ENCODE results near the gene SLC25A13. TPM values are rescaled to one million over a fixed set of nuclear protein-coding genes. Genes with fewer than 3 reads are reported as not detected.

The SLC25A13 gene, protein sequence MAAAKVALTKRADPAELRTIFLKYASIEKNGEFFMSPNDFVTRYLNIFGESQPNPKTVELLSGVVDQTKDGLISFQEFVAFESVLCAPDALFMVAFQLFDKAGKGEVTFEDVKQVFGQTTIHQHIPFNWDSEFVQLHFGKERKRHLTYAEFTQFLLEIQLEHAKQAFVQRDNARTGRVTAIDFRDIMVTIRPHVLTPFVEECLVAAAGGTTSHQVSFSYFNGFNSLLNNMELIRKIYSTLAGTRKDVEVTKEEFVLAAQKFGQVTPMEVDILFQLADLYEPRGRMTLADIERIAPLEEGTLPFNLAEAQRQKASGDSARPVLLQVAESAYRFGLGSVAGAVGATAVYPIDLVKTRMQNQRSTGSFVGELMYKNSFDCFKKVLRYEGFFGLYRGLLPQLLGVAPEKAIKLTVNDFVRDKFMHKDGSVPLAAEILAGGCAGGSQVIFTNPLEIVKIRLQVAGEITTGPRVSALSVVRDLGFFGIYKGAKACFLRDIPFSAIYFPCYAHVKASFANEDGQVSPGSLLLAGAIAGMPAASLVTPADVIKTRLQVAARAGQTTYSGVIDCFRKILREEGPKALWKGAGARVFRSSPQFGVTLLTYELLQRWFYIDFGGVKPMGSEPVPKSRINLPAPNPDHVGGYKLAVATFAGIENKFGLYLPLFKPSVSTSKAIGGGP
- total RNA-seq (2016; rRNA removed; fragmentation: Illumina TruSeq; extraction: Trizol), result 84.9 and 112 TPM in 2 replicates
- 42.8 and 48.3 TPM in 2 replicates for total RNA-seq (2016; cell fraction: cytosol; rRNA removed; fragmentation: Illumina TruSeq; extraction: Trizol; ENCODE audit: low read depth)
- total RNA-seq (2016; cell fraction: insoluble cytoplasmic fraction; rRNA removed; fragmentation: Illumina TruSeq; extraction: Trizol), result 87.2 and 111 TPM in 2 replicates
- 55.1 and 60.6 TPM in 2 replicates for total RNA-seq (2016; cell fraction: membrane; rRNA removed; fragmentation: Illumina TruSeq; extraction: Trizol)
- total RNA-seq (2016; cell fraction: nucleus; rRNA removed; fragmentation: Illumina TruSeq; extraction: Trizol), result 73.7 and 78.0 TPM in 2 replicates
- polyA plus RNA-seq (2011; rRNA removed), result 32.7 and 36.2 TPM in 2 replicates
- polyA plus RNA-seq (2011; cell fraction: cytosol; rRNA removed), result 18.3 and 29.4 TPM in 2 replicates
- polyA plus RNA-seq (2011; cell fraction: nucleus; rRNA removed), result 32.1 and 35.6 TPM in 2 replicates
- polyA plus RNA-seq (2012), result 40.3 and 51.0 TPM in 2 replicates
- polyA plus RNA-seq (2016; cell fraction: cytosol; fragmentation: Illumina TruSeq; extraction: Trizol; ENCODE audit: low read depth), result 14.6 and 15.8 TPM in 2 replicates
- polyA plus RNA-seq (2016; cell fraction: insoluble cytoplasmic fraction; fragmentation: Illumina TruSeq; extraction: Trizol; ENCODE audit: low read depth), result 94.2 and 94.4 TPM in 2 replicates
- 28.0 and 33.7 TPM in 2 replicates for polyA plus RNA-seq (2016; cell fraction: membrane; fragmentation: Illumina TruSeq; extraction: Trizol; ENCODE audit: low read depth)
- 68.9 and 70.7 TPM in 2 replicates for polyA plus RNA-seq (2016; cell fraction: nucleus; fragmentation: Illumina TruSeq; extraction: Trizol; ENCODE audit: insufficient read depth, low read depth)
- polyA minus RNA-seq (2011; rRNA and poly(A)+ RNA removed; ENCODE audit: low replicate concordance), result 25.8 and 44.3 TPM in 2 replicates
- polyA minus RNA-seq (2011; cell fraction: cytosol; rRNA and poly(A)+ RNA removed), result 36.7 and 39.4 TPM in 2 replicates
- polyA minus RNA-seq (2011; cell fraction: nucleus; rRNA and poly(A)+ RNA removed), result 71.4 and 83.4 TPM in 2 replicates
- percentile 92 among the genes with signal in this experiment for Bru-seq, nascent RNA
- percentile 79 among the genes with signal in this experiment for BruChase-seq, experiment 1, labeled RNA remaining after a 6-hour chase
- percentile 80 among the genes with signal in this experiment for BruChase-seq, experiment 2, labeled RNA remaining after a 2-hour chase
- long read RNA-seq, experiment 1, transcript SLC25A13-201 (18 exons, 3,136 nt), result major isoform, 19 of 44 reads
- long read RNA-seq, experiment 1, partial matches to known transcripts, result 16 of 44 reads
- long read RNA-seq, experiment 1, other reads (novel, unspliced or antisense), result 5 of 44 reads
- long read RNA-seq, experiment 2, transcript SLC25A13-201 (18 exons, 3,136 nt), result major isoform, 40 of 149 reads
- long read RNA-seq, experiment 2, partial matches to known transcripts, result 27 of 149 reads
- long read RNA-seq, experiment 2, other reads (novel, unspliced or antisense), result 80 of 149 reads

DNA sequence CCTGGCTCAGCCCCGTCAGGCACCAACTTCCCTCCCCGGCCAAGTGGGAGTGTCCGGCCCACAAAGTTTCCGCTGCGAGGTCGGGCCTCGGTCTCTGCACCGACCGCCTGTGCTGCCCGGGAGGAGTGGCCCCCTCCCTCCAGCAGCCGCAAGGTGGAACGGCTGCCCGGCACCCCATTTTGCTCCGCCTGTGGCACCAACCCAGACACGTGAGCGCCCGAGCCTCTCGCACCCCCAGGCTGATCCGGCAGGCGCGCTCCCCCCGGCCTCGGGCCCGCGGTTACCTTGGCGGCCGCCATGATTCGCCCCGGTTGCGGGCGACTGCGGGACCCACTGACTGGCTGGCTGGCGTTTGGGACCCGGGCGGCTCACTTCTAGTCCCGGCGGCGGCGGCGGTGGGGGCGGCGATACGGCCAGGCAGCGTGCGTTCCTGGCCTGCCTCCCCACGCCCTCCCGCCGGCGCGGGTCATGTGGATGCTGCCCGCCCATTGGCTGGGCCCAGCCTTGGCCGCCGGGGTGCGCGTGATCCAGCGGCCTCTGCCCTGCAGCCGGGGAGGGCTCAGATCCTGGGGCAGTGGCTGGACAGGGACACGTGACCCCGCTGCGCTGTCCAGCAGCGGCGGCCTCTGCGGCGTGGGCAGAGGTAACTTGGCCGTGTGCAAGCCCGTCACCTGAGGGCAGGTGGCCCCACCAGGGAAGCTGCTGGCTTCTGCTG lies at the start of gene SLC25A13:
TSS of gene SLC25A13 (minus strand) at position 441 of the 715 bp plus-strand sequence. CDS start at position 299, 142 bp downstream.
- TSS peak; percentile 80 for BruUV-seq (replicated peaks)
- peak; percentile 86 for DNase-seq (ENCODE audit: low spot score)
- intact Hi-C loops (cut with micrococcal nuclease; ENCODE audit: unreplicated experiment) (loop anchor here (2.0 to 10.0 kb wide), 4 partner anchors 93 to 1550 kb away; partner anchors contain the start of genes ASNS and DLX6), in situ Hi-C loops (cut with HindIII; ENCODE audit: extremely low pct_ligation_motif_present, low pct_unique_long_range_greater_than_20kb) (loop anchor here (25.0 kb wide), 1 partner anchor 690 kb away; the partner anchor contains the start of genes DLX5 and DLX6)
- 1% methylated on average over 19 of the region's 66 CpGs for WGBS (ENCODE audit: low lambda C conversion rate)
- peak within 1 kb of the TSS; percentile 78 for H3K4me2 ChIP-seq (ENCODE audit: low read depth, low read length)
- H3K9me3 ChIP-seq (ENCODE audit: low read length), result no peaks in the 10 kb centered on the region
- ChIA-PET CTCF (ENCODE audit: low intra/inter-chr PET ratio, low total read pairs) (no interaction called here), POLR2A (interaction anchor here (0.7 to 1.1 kb wide), 6 partner anchors 9 to 94 kb away, joined by 3 to 8 read pairs (median 4); no protein-coding TSS in a partner anchor)
- H2AFZ ChIP-seq (ENCODE audit: low read length), result peak within 1 kb of the TSS; percentile 12
- peaks cover 15% of the 10 kb centered on the region for H4K20me1 ChIP-seq (ENCODE audit: insufficient read depth, low read length)
- peaks cover 51% of the 10 kb centered on the region for H3K4me1 ChIP-seq (ENCODE audit: insufficient read depth, low read length)
- peaks cover 42% of the 10 kb centered on the region for H3K79me2 ChIP-seq (ENCODE audit: insufficient read depth, low read length)
- ATAC-seq, result peak; percentile 96
- H3K9ac ChIP-seq (ENCODE audit: insufficient read depth, low read depth, low read length), result peak within 1 kb of the TSS; percentile 99
- peak within 1 kb of the TSS; percentile 98 for H3K27ac ChIP-seq (ENCODE audit: extremely low read length, insufficient read depth, low read length)
- no peaks in the 10 kb centered on the region for H3K27me3 ChIP-seq (ENCODE audit: control insufficient read depth in 1 of 2, insufficient read depth in 2 of 2, low read length in 2 of 2)
- H3K4me3 ChIP-seq (replicated peaks in 1 of 3; ENCODE audit: insufficient read depth in 1 of 3, low read depth in 2 of 3, low read length in 3 of 3), result peak within 1 kb of the TSS; percentile 76 to 93 (median 91)
- peak; percentile 67 for FAIRE-seq
- no peaks in the 10 kb centered on the region; a peak in 3 of 5 replicates for H3K36me3 ChIP-seq (replicated peaks in 1 of 2; ENCODE audit: control insufficient read depth in 1 of 2, insufficient read depth in 2 of 2, low read length in 2 of 2)
- TF ChIP-seq SAP130 (CRISPR knock-in tag; IDR thresholded peaks at IDR 0.05; ENCODE audit: low read depth) (peak; percentile 96), GABPB1 (CRISPR knock-in tag; IDR thresholded peaks at IDR 0.05) (peak; percentile 80), ZNF124 (CRISPR knock-in tag; IDR thresholded peaks at IDR 0.05) (peak; percentile 50; the same call in 1 of the 2 replicates), ZNF44 (CRISPR knock-in tag; IDR thresholded peaks at IDR 0.05) (no peak), FOSL1 (CRISPR knock-in tag; IDR thresholded peaks at IDR 0.05; ENCODE audit: borderline replicate concordance) (no peak), ZNF354B (CRISPR knock-in tag; IDR thresholded peaks at IDR 0.05) (peak; percentile 98), SCMH1 (CRISPR knock-in tag; IDR thresholded peaks at IDR 0.05; ENCODE audit: borderline replicate concordance) (no peak), ARNT2 (CRISPR knock-in tag; IDR thresholded peaks at IDR 0.05; ENCODE audit: low read depth) (peak; percentile 98), ZNF180 (CRISPR knock-in tag; IDR thresholded peaks at IDR 0.05; ENCODE audit: borderline replicate concordance, low read depth) (no peak)
